ENCODE data around the gene ACP5. TPM values are rescaled to one million over a fixed set of nuclear protein-coding genes. Genes with fewer than 3 reads are reported as not detected.

ACP5 gene
- total RNA-seq, 2 experiments from 2014 or later, result 13.4 to 15.3 TPM

DNA sequence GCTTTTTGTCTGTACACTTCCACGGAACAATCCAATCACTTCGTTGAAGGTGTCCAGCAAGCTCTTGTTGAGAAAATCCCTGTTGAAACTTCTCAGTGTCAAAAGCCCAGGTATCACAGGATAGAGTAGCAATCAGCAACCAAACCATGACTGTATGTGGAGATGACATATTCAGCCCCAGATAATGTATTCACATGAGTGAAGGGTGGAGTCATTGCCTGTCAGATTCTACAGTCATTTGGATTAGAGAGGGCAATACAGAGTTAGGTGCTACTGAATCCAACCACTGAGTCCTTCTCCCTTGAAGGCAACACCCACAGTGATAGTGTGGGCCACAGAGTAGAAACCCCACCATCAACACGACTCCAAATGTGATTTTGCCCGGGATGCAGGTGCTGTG lies 43.1 kb upstream of the ACP5 start:
- POLR2A ChIA-PET, result no interaction called here

DNA sequence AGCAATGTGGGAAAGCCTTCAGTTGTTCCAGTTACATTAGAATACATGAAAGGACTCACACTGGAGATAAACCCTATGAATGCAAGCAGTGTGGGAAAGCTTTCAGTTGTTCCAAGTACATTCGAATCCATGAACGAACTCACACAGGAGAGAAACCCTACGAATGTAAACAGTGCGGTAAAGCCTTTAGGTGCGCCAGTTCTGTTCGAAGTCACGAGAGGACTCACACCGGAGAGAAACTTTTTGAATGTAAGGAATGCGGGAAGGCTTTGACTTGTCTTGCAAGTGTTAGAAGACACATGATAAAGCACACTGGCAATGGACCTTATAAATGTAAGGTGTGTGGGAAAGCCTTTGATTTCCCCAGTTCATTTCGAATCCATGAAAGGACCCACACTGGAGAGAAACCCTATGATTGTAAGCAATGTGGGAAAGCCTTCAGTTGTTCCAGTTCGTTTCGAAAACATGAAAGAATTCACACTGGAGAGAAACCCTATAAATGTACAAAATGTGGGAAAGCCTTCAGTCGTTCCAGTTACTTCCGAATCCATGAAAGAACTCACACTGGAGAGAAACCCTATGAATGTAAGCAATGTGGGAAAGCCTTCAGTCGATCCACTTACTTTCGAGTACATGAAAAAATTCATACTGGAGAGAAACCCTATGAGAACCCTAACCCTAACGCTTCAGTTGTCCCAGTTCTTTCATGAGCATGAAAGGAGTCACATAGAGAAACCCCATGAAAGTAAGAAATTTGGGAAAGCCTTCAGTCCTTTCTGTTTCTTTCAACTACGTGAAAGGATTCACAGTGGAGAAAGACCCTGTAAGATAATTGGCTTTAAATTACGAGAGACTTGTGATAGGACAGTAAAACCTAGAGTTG lies 40.0 kb upstream of the ACP5 start:
- H3K4me1 Mint-ChIP-seq (ENCODE audit: low read depth), result peaks cover 7% of the 10 kb centered on the region
- DNase-seq (no peak), ATAC-seq (ENCODE audit: poor library complexity) (no peak)
- H3K27ac ChIP-seq (ENCODE audit: low read depth in 1 of 2, low read length in 2 of 2), result no peak overlapping the region
- no peaks in the 10 kb centered on the region for H3K27me3 Mint-ChIP-seq
- intact Hi-C loops (cut with DNase I, micrococcal nuclease), result no loop called here
- H3K27ac Mint-ChIP-seq, result no peak overlapping the region
- H3K36me3 ChIP-seq (ENCODE audit: insufficient read depth, low read length), result peaks cover 41% of the 10 kb centered on the region
- H3K4me3 Mint-ChIP-seq, result no peak overlapping the region
- no peak overlapping the region for H3K4me3 ChIP-seq (ENCODE audit: low read length)
- POLR2A ChIA-PET, result no interaction called here
- peaks cover 94% of the 10 kb centered on the region for H3K36me3 Mint-ChIP-seq (ENCODE audit: low read depth)
- H3K4me1 ChIP-seq (ENCODE audit: insufficient read depth, low read length), result no peaks in the 10 kb centered on the region
- peaks cover 4% of the 10 kb centered on the region for H3K9me3 Mint-ChIP-seq
- peaks cover 34 to 39% of the 10 kb centered on the region in 2 experiments for H3K9me3 ChIP-seq (ENCODE audit: control insufficient read depth in 1 of 2, insufficient read depth in 1 of 2, low read length in 2 of 2)
- CTCF ChIA-PET, result no interaction called here
- TF ChIP-seq, protein P1, sequence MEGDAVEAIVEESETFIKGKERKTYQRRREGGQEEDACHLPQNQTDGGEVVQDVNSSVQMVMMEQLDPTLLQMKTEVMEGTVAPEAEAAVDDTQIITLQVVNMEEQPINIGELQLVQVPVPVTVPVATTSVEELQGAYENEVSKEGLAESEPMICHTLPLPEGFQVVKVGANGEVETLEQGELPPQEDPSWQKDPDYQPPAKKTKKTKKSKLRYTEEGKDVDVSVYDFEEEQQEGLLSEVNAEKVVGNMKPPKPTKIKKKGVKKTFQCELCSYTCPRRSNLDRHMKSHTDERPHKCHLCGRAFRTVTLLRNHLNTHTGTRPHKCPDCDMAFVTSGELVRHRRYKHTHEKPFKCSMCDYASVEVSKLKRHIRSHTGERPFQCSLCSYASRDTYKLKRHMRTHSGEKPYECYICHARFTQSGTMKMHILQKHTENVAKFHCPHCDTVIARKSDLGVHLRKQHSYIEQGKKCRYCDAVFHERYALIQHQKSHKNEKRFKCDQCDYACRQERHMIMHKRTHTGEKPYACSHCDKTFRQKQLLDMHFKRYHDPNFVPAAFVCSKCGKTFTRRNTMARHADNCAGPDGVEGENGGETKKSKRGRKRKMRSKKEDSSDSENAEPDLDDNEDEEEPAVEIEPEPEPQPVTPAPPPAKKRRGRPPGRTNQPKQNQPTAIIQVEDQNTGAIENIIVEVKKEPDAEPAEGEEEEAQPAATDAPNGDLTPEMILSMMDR (IDR thresholded peaks at IDR 0.05), result no peak
- H3K27me3 ChIP-seq (ENCODE audit: control insufficient read depth in 1 of 2, insufficient read depth in 2 of 2, low read length in 2 of 2), result no peaks in the 10 kb centered on the region

More for the DNA sequence above, 43.1 kb upstream of the ACP5 start:
- TF ChIP-seq, protein P1 (IDR thresholded peaks at IDR 0.05), result no peak
- Histone ChIP-seq H3K36me3 (ENCODE audit: insufficient read depth, low read length) (peaks cover 32% of the 10 kb centered on the region), H3K4me1 (ENCODE audit: insufficient read depth, low read length) (peaks cover 9% of the 10 kb centered on the region), H3K9me3 (ENCODE audit: control insufficient read depth in 1 of 2, insufficient read depth in 1 of 2, low read length in 2 of 2) (peaks cover 31 to 37% of the 10 kb centered on the region in 2 experiments), H3K27me3 (ENCODE audit: control insufficient read depth in 1 of 2, insufficient read depth in 2 of 2, low read length in 2 of 2) (peaks cover 0 to 3% of the 10 kb centered on the region in 2 experiments), H3K27ac (ENCODE audit: low read depth in 1 of 2, low read length in 2 of 2) (no peak overlapping the region), H3K4me3 (ENCODE audit: low read length) (no peak overlapping the region)
- ATAC-seq (ENCODE audit: poor library complexity) (no peak), DNase-seq (no peak)
- peaks cover 70% of the 10 kb centered on the region for H3K36me3 Mint-ChIP-seq (ENCODE audit: low read depth)
- intact Hi-C loops (cut with DNase I, micrococcal nuclease), result no loop called here
- no peak overlapping the region for H3K4me3 Mint-ChIP-seq
- H3K4me1 Mint-ChIP-seq (ENCODE audit: low read depth), result peaks cover 10% of the 10 kb centered on the region
- no peak overlapping the region for H3K27ac Mint-ChIP-seq
- H3K9me3 Mint-ChIP-seq, result peaks cover 2% of the 10 kb centered on the region
- CTCF ChIA-PET, result no interaction called here
- H3K27me3 Mint-ChIP-seq, result peaks cover 5% of the 10 kb centered on the region

DNA sequence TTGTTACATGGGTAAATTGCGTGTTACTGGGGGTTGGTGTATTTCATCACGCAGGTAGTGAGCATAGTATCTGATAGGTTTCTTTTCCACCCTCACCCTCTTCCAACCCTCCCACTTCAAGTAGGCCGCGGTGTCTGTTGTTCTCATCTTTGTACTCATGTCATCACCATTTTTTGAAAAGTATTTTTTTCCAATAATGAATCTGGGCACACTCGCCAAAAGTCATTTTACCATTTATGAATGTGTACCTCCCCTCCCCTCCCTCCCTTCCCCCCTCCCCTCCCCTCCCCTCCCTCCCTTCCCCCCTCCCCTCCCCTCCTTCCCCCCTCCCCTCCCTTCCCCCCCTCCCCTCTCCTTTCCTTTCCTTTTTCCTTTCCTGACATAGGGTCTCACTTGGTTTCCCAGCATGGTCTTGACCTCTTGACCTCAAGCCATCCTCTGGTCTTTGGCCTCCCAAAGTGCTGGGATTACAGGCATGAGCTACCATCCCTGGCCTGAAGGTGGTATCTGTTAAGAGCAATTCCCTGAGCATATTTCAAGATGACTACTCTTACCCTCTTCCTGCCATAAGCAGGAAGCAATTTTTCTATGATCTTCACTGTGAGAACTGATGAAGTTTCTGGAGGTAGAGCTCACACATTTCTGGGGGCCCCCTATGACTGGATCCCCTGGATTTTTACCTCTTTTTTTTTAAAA lies 35.5 kb upstream of the ACP5 start:
- Mint-ChIP-seq H3K36me3 (ENCODE audit: low read depth) (peaks cover 68% of the 10 kb centered on the region), H3K9me3 (peaks cover 4% of the 10 kb centered on the region), H3K4me1 (ENCODE audit: low read depth) (peaks cover 7% of the 10 kb centered on the region), H3K27me3 (no peaks in the 10 kb centered on the region), H3K27ac (peak overlapping the region; percentile 40), H3K4me3 (no peak overlapping the region)
- TF ChIP-seq, protein P1 (IDR thresholded peaks at IDR 0.05), result no peak
- Histone ChIP-seq H3K27ac (ENCODE audit: low read depth in 1 of 2, low read length in 2 of 2) (no peak overlapping the region), H3K36me3 (ENCODE audit: insufficient read depth, low read length) (peaks cover 31% of the 10 kb centered on the region), H3K9me3 (ENCODE audit: control insufficient read depth in 1 of 2, insufficient read depth in 1 of 2, low read length in 2 of 2) (peaks cover 19% of the 10 kb centered on the region in 2 experiments), H3K4me3 (ENCODE audit: low read length) (no peak overlapping the region), H3K27me3 (ENCODE audit: control insufficient read depth in 1 of 2, insufficient read depth in 2 of 2, low read length in 2 of 2) (no peaks in the 10 kb centered on the region), H3K4me1 (ENCODE audit: insufficient read depth, low read length) (no peaks in the 10 kb centered on the region)
- ChIA-PET POLR2A (no interaction called here), CTCF (no interaction called here)
- intact Hi-C loops (cut with DNase I, micrococcal nuclease), result no loop called here
- no peak for DNase-seq
- no peak for ATAC-seq (ENCODE audit: poor library complexity)
